ENCODE measurements around the gene MRGPRF. TPM values are rescaled to one million over a fixed set of nuclear protein-coding genes. Genes with fewer than 3 reads are reported as not detected.

MRGPRF gene
- total RNA-seq, 2 donors from 2014 or later = 4.7 to 7.6 TPM

- H3K27ac ChIP-seq = no peak overlapping the region
- no peak for ATAC-seq
- no peaks in the 10 kb centered on the region for H3K4me1 ChIP-seq
- H3K9me3 ChIP-seq = no peaks in the 10 kb centered on the region
- H3K4me3 ChIP-seq = no peak overlapping the region
- no peak for DNase-seq
- H3K27me3 ChIP-seq = no peaks in the 10 kb centered on the region
- TF ChIP-seq POLR2A (IDR thresholded peaks at IDR 0.05) = no peak
- TF ChIP-seq CTCF (IDR thresholded peaks at IDR 0.05) = no peak
- 55 to 57% methylated on average over 19 to 28 of the region's 28 CpGs for WGBS, 2 donors
- no peaks in the 10 kb centered on the region for H3K36me3 ChIP-seq (replicated peaks in 1 of 2; ENCODE audit: insufficient read depth in 1 of 2, low read depth in 2 of 2)
- intact Hi-C loops (cut with DNase I) = no loop called here
Observed at GRCh38 chr11:68994161-68994893, 18.7 kb downstream of the MRGPRF start.

- DNase-seq (no peak), ATAC-seq (no peak)
- 51 to 56% methylated on average over 7 of the region's 7 CpGs for WGBS, 2 donors
- TF ChIP-seq CTCF (IDR thresholded peaks at IDR 0.05) = no peak
- no peak for TF ChIP-seq POLR2A (IDR thresholded peaks at IDR 0.05)
- H3K36me3 ChIP-seq (replicated peaks in 1 of 2; ENCODE audit: insufficient read depth in 1 of 2, low read depth in 2 of 2) = no peaks in the 10 kb centered on the region
- no peaks in the 10 kb centered on the region for H3K9me3 ChIP-seq
- no peaks in the 10 kb centered on the region for H3K27me3 ChIP-seq
- no peaks in the 10 kb centered on the region for H3K4me1 ChIP-seq
- no peak overlapping the region for H3K4me3 ChIP-seq
- intact Hi-C loops (cut with DNase I) = no loop called here
- no peak overlapping the region for H3K27ac ChIP-seq
Observed at GRCh38 chr11:68993546-68993945, 19.5 kb downstream of the MRGPRF start.

- no peaks in the 10 kb centered on the region for H3K36me3 ChIP-seq (replicated peaks in 1 of 2; ENCODE audit: insufficient read depth in 1 of 2, low read depth in 2 of 2)
- H3K4me3 ChIP-seq = no peak overlapping the region
- no peak for ATAC-seq
- no peaks in the 10 kb centered on the region for H3K4me1 ChIP-seq
- intact Hi-C loops (cut with DNase I) = no loop called here
- H3K27ac ChIP-seq = no peak overlapping the region
- DNase-seq = no peak
- 46 to 49% methylated on average over 13 to 14 of the region's 14 CpGs for WGBS, 2 donors
- H3K9me3 ChIP-seq = no peaks in the 10 kb centered on the region
- TF ChIP-seq POLR2A (IDR thresholded peaks at IDR 0.05) = no peak
- TF ChIP-seq CTCF (IDR thresholded peaks at IDR 0.05) = no peak
- no peaks in the 10 kb centered on the region for H3K27me3 ChIP-seq
Observed at GRCh38 chr11:68992743-68993255, 20.2 kb downstream of the MRGPRF start.

GRCh38 chr11:68990995-68991780 lies 21.9 kb downstream of the MRGPRF start:
- H3K27me3 ChIP-seq = no peaks in the 10 kb centered on the region
- 53 to 71% methylated on average over 4 to 11 of the region's 16 CpGs for WGBS, 2 donors
- no peaks in the 10 kb centered on the region for H3K36me3 ChIP-seq (replicated peaks in 1 of 2; ENCODE audit: insufficient read depth in 1 of 2, low read depth in 2 of 2)
- H3K9me3 ChIP-seq = no peaks in the 10 kb centered on the region
- no peaks in the 10 kb centered on the region for H3K4me1 ChIP-seq
- H3K27ac ChIP-seq = no peak overlapping the region
- H3K4me3 ChIP-seq = no peak overlapping the region
- no peak for TF ChIP-seq POLR2A (IDR thresholded peaks at IDR 0.05)
- no peak for TF ChIP-seq CTCF (IDR thresholded peaks at IDR 0.05)
- DNase-seq (no peak), ATAC-seq (no peak)
- intact Hi-C loops (cut with DNase I) = no loop called here

Data from body of pancreas (tissue), 4 donors.